Kidney capillary endothelial cell (primary cell): ENCODE measurements around the gene LRCH1.
"Not testable (repeated sequence)": the region's sequence is repeated elsewhere in the genome, so short reads cannot be mapped to it uniquely, and the experiment has no call there.

Experiments
- DNase-seq: peaks from one replicate; pipeline ENCODE4 v3.0.0-alpha.2; 2018; ENCODE audit warnings: low spot score

LRCH1 gene, protein sequence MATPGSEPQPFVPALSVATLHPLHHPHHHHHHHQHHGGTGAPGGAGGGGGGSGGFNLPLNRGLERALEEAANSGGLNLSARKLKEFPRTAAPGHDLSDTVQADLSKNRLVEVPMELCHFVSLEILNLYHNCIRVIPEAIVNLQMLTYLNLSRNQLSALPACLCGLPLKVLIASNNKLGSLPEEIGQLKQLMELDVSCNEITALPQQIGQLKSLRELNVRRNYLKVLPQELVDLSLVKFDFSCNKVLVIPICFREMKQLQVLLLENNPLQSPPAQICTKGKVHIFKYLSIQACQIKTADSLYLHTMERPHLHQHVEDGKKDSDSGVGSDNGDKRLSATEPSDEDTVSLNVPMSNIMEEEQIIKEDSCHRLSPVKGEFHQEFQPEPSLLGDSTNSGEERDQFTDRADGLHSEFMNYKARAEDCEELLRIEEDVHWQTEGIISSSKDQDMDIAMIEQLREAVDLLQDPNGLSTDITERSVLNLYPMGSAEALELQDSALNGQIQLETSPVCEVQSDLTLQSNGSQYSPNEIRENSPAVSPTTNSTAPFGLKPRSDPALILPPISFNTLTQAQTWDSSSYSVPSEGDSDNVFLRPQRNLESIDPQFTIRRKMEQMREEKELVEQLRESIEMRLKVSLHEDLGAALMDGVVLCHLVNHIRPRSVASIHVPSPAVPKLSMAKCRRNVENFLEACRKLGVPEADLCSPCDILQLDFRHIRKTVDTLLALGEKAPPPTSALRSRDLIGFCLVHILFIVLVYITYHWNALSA

DNA sequence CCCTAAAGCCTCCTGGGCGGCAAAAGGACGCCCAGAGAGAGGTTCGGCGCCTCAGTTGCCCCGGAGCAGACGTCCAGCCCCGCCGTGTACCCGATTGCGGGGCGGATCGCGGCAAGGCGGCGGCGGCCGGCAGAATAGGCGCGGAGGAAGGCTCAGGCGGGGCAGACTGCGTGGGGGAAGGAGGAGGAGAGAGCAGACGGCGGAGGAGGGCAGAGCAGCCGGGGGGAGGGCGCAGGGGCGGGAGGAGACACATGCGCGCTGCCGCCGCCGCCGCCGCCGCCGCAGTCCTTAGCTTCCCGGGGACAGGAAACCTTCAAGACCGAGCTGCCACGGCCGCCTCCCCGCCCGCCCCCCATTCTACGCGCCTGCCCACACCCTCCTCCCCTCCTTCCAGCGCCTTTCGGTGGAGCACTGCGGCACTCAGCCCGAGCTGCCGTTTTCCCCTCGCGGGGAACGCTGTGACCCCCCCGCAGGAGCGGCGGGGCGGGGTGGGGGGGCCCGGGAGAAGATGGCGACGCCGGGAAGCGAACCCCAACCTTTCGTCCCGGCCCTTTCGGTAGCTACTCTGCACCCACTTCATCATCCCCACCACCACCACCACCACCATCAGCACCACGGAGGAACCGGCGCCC lies at the start of gene LRCH1:
Gene LRCH1 (plus strand): TSS at position 282 of the 632 bp plus-strand sequence. CDS start 227 bp downstream, at position 509.
- DNase-seq = peak; percentile 76

GRCh38 chr13:46504036-46504435 lies 48.9 kb upstream of the LRCH1 start:
- DNase-seq = no peak

- no peak for DNase-seq
Measured at GRCh38 chr13:46507981-46508380, 45.0 kb upstream of the LRCH1 start.

DNA sequence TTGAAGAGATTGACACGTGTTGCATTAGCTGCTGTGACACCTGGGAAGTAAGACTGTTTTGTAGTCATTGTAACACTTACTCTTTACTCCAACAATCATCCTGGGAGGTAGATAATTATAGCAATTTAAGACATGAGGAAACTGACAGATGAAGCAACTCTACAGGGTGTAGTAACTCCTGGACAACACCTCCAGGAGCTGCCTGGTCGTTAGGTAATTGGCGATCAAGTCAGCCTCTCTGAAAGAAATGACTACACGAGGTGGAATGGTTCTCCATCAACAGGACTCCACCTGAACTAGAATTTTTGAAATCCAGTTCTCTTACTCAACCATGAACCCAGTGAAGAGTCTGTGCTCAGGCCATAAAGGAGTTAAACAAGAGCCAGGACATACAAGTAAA lies 43.0 kb upstream of the LRCH1 start:
- no peak for DNase-seq

- no peak for DNase-seq
Measured at GRCh38 chr13:46515803-46516202, 37.2 kb upstream of the LRCH1 start.

DNA sequence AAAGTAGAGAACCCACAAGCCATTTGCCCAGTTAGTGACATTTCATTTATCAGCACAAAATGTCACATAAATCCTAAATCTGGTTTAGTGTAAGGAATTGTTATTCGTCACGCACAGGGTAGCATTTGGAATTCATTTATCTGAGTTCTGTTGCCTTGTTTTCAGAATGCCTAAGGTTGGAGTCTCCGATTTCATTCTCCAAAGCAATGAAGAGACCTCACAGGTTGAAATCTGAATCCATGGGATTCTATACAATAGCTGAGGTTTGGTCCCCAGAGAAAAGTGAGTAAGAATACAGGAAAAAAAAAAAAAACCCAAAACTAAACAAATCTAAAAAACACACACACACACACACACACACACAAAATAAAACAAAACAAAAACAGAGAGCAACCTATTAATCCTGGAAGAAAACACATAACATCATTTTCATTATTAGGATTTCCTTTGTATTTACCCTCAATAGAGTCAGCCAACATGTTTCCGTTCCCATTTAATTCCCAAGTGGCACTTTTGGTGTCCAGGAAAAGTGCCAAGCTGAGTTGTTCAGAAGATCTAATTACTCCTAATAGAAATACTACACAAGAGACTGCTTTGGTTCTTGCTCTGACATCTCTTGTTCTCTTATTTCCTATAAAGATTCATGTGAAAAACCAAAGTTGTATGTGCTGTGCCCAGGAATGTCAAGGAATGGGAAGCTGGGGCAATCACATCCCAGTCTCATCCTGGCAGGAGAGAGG lies 36.2 kb upstream of the LRCH1 start:
- DNase-seq = no peak

GRCh38 chr13:46517748-46518147 lies 35.2 kb upstream of the LRCH1 start:
- DNase-seq = not testable (repeated sequence)

- DNase-seq = no peak
Measured at GRCh38 chr13:46519182-46519581, 33.8 kb upstream of the LRCH1 start.

DNA sequence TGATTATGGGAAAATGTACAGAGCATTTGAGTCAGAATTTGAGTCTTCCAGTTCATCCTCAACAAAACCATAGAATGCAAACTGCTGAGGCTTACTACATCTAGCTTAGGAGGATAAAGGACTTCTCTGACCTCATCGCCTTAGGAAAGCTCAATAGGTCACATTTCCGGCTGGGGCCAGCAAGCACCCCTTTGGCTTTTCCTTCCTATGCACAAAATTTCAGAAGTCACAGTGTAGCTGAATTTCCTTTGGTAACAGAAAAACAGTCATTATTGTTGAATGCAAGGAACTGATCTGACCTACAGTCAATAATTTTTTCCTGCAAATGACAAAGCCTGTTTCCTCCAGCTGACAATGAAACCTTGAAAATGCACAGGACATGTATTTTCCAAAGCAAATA lies 32.8 kb upstream of the LRCH1 start:
- DNase-seq = peak; percentile 92

DNA sequence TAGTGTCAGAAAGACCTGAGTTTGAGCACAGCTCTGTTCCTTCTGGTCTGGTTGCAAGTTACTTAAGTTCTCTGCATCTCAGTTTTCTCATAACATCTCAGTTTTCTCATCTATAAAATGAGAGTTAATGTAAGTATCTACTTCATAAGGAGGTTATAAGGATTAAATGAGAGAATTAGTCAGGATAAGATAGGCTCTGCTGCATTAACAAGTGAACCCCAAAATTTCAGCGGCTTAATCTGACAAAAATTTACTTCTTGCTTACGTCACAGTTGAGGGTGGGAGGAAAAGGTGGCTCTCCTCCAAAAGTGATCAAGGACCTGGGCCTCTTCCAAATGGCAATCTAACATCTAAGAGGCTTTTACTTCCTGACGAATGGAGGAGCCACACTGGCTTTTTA lies 31.5 kb upstream of the LRCH1 start:
- no peak for DNase-seq

- peak; percentile 45 for DNase-seq
Measured at GRCh38 chr13:46521921-46522747, 30.8 kb upstream of the LRCH1 start.

DNA sequence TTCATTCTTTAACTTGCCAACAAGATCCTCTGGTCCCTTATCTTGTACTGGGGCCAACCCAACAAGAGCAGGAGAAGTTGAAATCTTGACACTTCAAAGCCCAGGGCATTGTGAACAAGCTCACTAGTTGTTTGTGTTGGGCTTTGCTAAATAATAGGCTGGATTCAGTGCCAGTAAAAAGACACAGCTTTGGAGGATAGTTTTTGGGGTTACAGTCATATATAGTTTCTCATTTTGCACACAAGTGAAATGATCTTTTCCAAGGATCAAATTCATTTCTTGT lies 30.3 kb upstream of the LRCH1 start:
- no peak for DNase-seq

- DNase-seq = no peak
Measured at GRCh38 chr13:46523972-46524752, 28.8 kb upstream of the LRCH1 start.

GRCh38 chr13:46526100-46526735 lies 26.8 kb upstream of the LRCH1 start:
- no peak for DNase-seq

GRCh38 chr13:46526740-46527139 lies 26.2 kb upstream of the LRCH1 start:
- DNase-seq = no peak

DNA sequence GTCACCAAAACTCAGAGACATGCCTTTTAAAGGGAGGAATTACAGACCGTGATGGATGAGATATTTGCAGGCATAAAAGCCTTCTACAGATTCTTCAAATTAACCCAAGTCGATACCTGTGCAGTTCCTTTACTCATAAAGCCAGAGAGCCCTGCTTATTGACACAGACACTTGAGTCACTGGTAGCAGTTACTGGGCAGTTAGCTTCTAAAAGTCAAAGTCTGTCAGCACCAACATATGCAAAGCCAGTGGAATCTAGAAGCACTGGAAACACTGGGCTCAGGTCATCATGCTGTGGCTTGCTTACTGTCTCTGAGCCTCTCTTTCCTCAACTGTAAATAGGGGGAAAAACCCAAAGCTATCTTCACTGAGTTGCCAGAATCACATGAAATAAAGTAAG lies 25.7 kb upstream of the LRCH1 start:
- DNase-seq = no peak

GRCh38 chr13:46529216-46529919 lies 23.6 kb upstream of the LRCH1 start:
- no peak for DNase-seq

GRCh38 chr13:46530084-46530935 lies 22.7 kb upstream of the LRCH1 start:
- DNase-seq = no peak

DNA sequence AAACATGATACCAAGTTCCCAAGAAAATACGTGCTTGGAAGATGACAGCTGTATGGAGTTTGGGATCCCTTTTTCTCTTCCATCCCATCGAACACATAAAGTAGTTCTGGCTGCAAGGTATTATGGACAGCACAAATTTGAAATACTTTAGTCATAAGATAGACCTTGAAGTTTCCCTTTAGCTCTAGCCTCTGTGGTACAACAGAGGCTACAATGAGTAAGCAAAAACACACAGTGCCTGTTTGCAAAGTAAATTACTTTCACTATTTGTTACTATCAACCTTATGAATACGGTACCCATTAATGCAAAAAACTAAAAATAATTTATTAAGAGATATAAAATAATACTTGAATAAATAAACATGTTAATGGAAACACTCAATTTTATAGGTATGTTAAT lies 21.0 kb upstream of the LRCH1 start:
- DNase-seq = no peak
